SK-N-SH (cell line): Measurements from ENCODE around the gene SOX3. TPM values are rescaled to one million over a fixed set of nuclear protein-coding genes. Genes with fewer than 3 reads are reported as not detected.
A peak's percentile ranks its signal among the peaks of the same experiment; 100 is the strongest.

ENCODE experiments used
- CTCF ChIA-PET: fragments of 300-600, 350-600 bp; formaldehyde crosslinking; extraction: SDS; loops from one replicate; lab custom pipeline; 2021; lab: Yijun Ruan, JAX
- POLR2A ChIA-PET: fragments of 350-600 bp; sonication (Branson Sonifier 250); formaldehyde crosslinking; extraction: SDS; loops from one replicate; lab custom pipeline; 2020; ENCODE audit warnings: antibody characterized with exemption, inconsistent platforms; lab: Yijun Ruan, JAX
- DNase-seq: peaks from one replicate; pipeline ENCODE4 v3.0.0; 2012
- H2AFZ ChIP-seq: fragments of 200-600 bp; sonication (generic); 2 replicates; pipeline ENCODE4 v1.8.1; 2016; ENCODE audit warnings: antibody characterized with exemption, mild to moderate bottlenecking, low read depth
- H3F3A ChIP-seq: fragments of 200-600 bp; sonication (generic); replicated peaks from 2 replicates; pipeline ENCODE3; 2016; ENCODE audit warnings: antibody characterized with exemption, mild to moderate bottlenecking; ENCODE audit not compliant: insufficient read depth
- H3K27ac ChIP-seq, 2 experiments: fragments of 200-500 bp in 1 of 2; fragments of 200-600 bp in 1 of 2; sonication (Bioruptor generic) in 1 of 2; sonication (generic), shearing (Covaris generic) in 1 of 2; 2 replicates each; pipeline versions ENCODE4 v1.5.1 to v1.6.1; 2014 to 2016; ENCODE audit warnings: low read depth in 2 of 2, inconsistent platforms in 1 of 2, low read length in 1 of 2, mild to moderate bottlenecking in 1 of 2, mixed read lengths in 1 of 2
- H3K27me3 ChIP-seq: fragments of 200-600 bp; sonication (generic), shearing (Covaris generic); 2 replicates; pipeline ENCODE4 v1.6.1; 2016; ENCODE audit warnings: mixed run types; ENCODE audit not compliant: insufficient read depth
- H3K36me3 ChIP-seq, 2 experiments: fragments of 200-500 bp in 1 of 2; fragments of 200-600 bp in 1 of 2; sonication (Bioruptor generic) in 1 of 2; sonication (generic) in 1 of 2; replicated peaks in 1 of 2; 2 replicates each; pipeline versions ENCODE3 to v1.5.1; 2014 to 2016; ENCODE audit warnings: low read length in 1 of 2, mild to moderate bottlenecking in 1 of 2; ENCODE audit not compliant: insufficient read depth in 2 of 2, control insufficient read depth in 1 of 2
- H3K4me1 ChIP-seq, 2 experiments: fragments of 200-500 bp in 1 of 2; fragments of 200-600 bp in 1 of 2; sonication (Bioruptor generic) in 1 of 2; sonication (generic), shearing (Covaris generic) in 1 of 2; 2 replicates each; pipeline versions ENCODE4 v1.5.1 to v1.6.1; 2014 to 2016; ENCODE audit warnings: low read depth in 1 of 2, low read length in 1 of 2, mixed run types in 1 of 2; ENCODE audit not compliant: insufficient read depth in 2 of 2, control insufficient read depth in 1 of 2
- H3K4me2 ChIP-seq: fragments of 200-600 bp; sonication (generic), shearing (Covaris generic); 2 replicates; pipeline ENCODE4 v1.6.1; 2017; ENCODE audit warnings: mixed run types
- H3K4me3 ChIP-seq, 2 experiments: fragments of 200-500 bp in 1 of 2; fragments of 200-600 bp in 1 of 2; sonication (Bioruptor generic) in 1 of 2; sonication (generic), shearing (Covaris generic) in 1 of 2; 2 replicates each; pipeline versions ENCODE4 v1.5.1 to v1.8.1; 2014 to 2016; ENCODE audit warnings: low read depth in 2 of 2, inconsistent platforms in 1 of 2, low read length in 1 of 2, mild to moderate bottlenecking in 1 of 2, mixed read lengths in 1 of 2, moderate library complexity in 1 of 2
- H3K79me2 ChIP-seq: fragments of 200-600 bp; sonication (generic); 2 replicates; pipeline ENCODE4 v1.8.1; 2017; ENCODE audit warnings: mild to moderate bottlenecking; ENCODE audit not compliant: insufficient read depth
- H3K9ac ChIP-seq: fragments of 200-600 bp; sonication (generic); 2 replicates; pipeline ENCODE4 v1.6.1; 2017; ENCODE audit warnings: mixed run types
- H3K9me2 ChIP-seq: fragments of 200-600 bp; sonication (generic); 2 replicates; pipeline ENCODE4 v1.6.1; 2017; ENCODE audit warnings: mixed run types
- H3K9me3 ChIP-seq: fragments of 200-600 bp; sonication (generic); 2 replicates; pipeline ENCODE4 v1.6.1; 2017; ENCODE audit warnings: mixed run types, mild to moderate bottlenecking, moderate library complexity
- H4K20me1 ChIP-seq: fragments of 200-600 bp; sonication (generic); 2 replicates; pipeline ENCODE4 v1.6.1; 2017; ENCODE audit warnings: mild to moderate bottlenecking, mixed run types; ENCODE audit not compliant: insufficient read depth
- EZH2phosphoT487 ChIP-seq: fragments of 200-600 bp; sonication (generic); IDR thresholded peaks from 2 replicates; pipeline ENCODE4 v1.6.1; 2017; ENCODE audit warnings: low read depth, mixed run types, mild to moderate bottlenecking, antibody characterized with exemption, moderate library complexity, borderline replicate concordance
- FOSL2 ChIP-seq: IDR thresholded peaks from 2 replicates; pipeline ENCODE4 v1.4.0; 2012; ENCODE audit warnings: low read depth, mild to moderate bottlenecking, moderate library complexity, borderline replicate concordance
- FOXM1 ChIP-seq: IDR thresholded peaks from 2 replicates; pipeline ENCODE4 v1.4.0; 2012; ENCODE audit warnings: low read depth, mild to moderate bottlenecking
- IRF3 ChIP-seq: fragments of 150-350 bp; IDR thresholded peaks from 2 replicates; pipeline ENCODE4 v1.6.1; 2016; ENCODE audit warnings: mild to moderate bottlenecking, low read depth, low read length
- MAX ChIP-seq: IDR thresholded peaks from 2 replicates; pipeline ENCODE4 v1.4.0; 2012; ENCODE audit warnings: low read depth
- MXI1 ChIP-seq: IDR thresholded peaks from 2 replicates; pipeline ENCODE4 v1.6.1; 2012; ENCODE audit warnings: mild to moderate bottlenecking, low read depth, low read length, improper control_type of control experiment
- PBX3 ChIP-seq: IDR thresholded peaks from 2 replicates; pipeline ENCODE4; 2012
- POLR2AphosphoS5 ChIP-seq: IDR thresholded peaks from 2 replicates; pipeline ENCODE4 v1.6.1; 2012; ENCODE audit warnings: low read depth, low read length
- SIN3A ChIP-seq: IDR thresholded peaks from 2 replicates; pipeline ENCODE4 v1.6.1; 2012; ENCODE audit warnings: low read depth, mild to moderate bottlenecking, low read length, moderate library complexity, borderline replicate concordance
- SMC3 ChIP-seq: IDR thresholded peaks from 2 replicates; pipeline ENCODE4 v1.6.1; 2012; ENCODE audit warnings: low read depth, low read length, improper control_type of control experiment
- TAF1 ChIP-seq: IDR thresholded peaks from 2 replicates; pipeline ENCODE4 v1.6.1; 2012; ENCODE audit warnings: low read depth, mild to moderate bottlenecking, low read length, moderate library complexity, borderline replicate concordance
- USF2 ChIP-seq: fragments of 150-350 bp; IDR thresholded peaks from 2 replicates; pipeline ENCODE4 v1.6.1; 2017; ENCODE audit warnings: antibody characterized with exemption, low read length, low read depth, borderline replicate concordance
- YY1 ChIP-seq: IDR thresholded peaks from 2 replicates; pipeline ENCODE4 v1.4.0; 2012; ENCODE audit warnings: low read depth, mild to moderate bottlenecking
- ZBTB33 ChIP-seq: IDR thresholded peaks from 2 replicates; pipeline ENCODE4 v1.4.0; 2012; ENCODE audit warnings: low read depth, borderline replicate concordance
- WGBS: methylation state at CpG from one replicate; pipeline ENCODE4 v1.1.6; 2017; ENCODE audit warnings: low lambda C conversion rate; 5-methylcytosine and 5-hydroxymethylcytosine counted together
- polyA plus RNA-seq, 3 experiments: library from polyadenylated mRNA; depleted of rRNA; stranded (reverse); fragments of >200 nt; gene quantifications; 2 replicates each; pipeline ENCODE4 v1.2.3, GENCODE V29; 2012

The SOX3 gene
- polyA plus RNA-seq, 1 of the 3 experiments (the other 2 are of a cell fraction), result not detected

GRCh38 chrX:140501940-140502468 lies 2.9 kb downstream of the SOX3 start:
- no peak overlapping the region for H3K9ac ChIP-seq
- no peaks in the 10 kb centered on the region for H4K20me1 ChIP-seq
- ChIA-PET POLR2A (no interaction called here), CTCF (interaction anchor here (1.0 kb wide), 1 partner anchor 12 kb away, joined by 3 read pairs; no protein-coding TSS in a partner anchor)
- no peaks in the 10 kb centered on the region for H3K79me2 ChIP-seq
- TF ChIP-seq USF2, result no peak
- TF ChIP-seq EZH2phosphoT487, result peak; percentile 42; the same call in 1 of the 2 replicates
- no peak for TF ChIP-seq YY1
- TF ChIP-seq SIN3A, result no peak
- H3K4me2 ChIP-seq, result 0 out of 2 replicates have a peak overlapping the region, but pooled peaks have one; percentile 33
- peaks cover 72% of the 10 kb centered on the region for H3K27me3 ChIP-seq
- no peaks in the 10 kb centered on the region for H3K9me2 ChIP-seq
- no peaks in the 10 kb centered on the region for H3K9me3 ChIP-seq
- no peak overlapping the region for H2AFZ ChIP-seq
- no peaks in the 10 kb centered on the region for H3F3A ChIP-seq
- H3K27ac ChIP-seq, result no peak overlapping the region
- no peaks in the 10 kb centered on the region; a peak in 1 of 4 replicates for H3K4me1 ChIP-seq
- H3K36me3 ChIP-seq, result no peaks in the 10 kb centered on the region
- no peak for DNase-seq
- WGBS, result 16% methylated on average over 14 of the region's 14 CpGs
- H3K4me3 ChIP-seq, result no peak overlapping the region

GRCh38 chrX:140501321-140501720 lies 3.5 kb downstream of the SOX3 start:
- WGBS, result 12% methylated on average over 13 of the region's 13 CpGs
- CTCF ChIA-PET, result interaction anchor here (1.0 kb wide), 1 partner anchor 12 kb away, joined by 3 read pairs; no protein-coding TSS in a partner anchor
- Histone ChIP-seq H3K9me2 (no peaks in the 10 kb centered on the region), H3F3A (no peaks in the 10 kb centered on the region), H4K20me1 (no peaks in the 10 kb centered on the region), H3K4me3 (no peak overlapping the region), H3K27ac (no peak overlapping the region), H3K9ac (no peak overlapping the region), H3K36me3 (no peaks in the 10 kb centered on the region), H3K27me3 (peaks cover 65% of the 10 kb centered on the region), H3K9me3 (no peaks in the 10 kb centered on the region), H3K4me2 (no peak overlapping the region)
- DNase-seq, result no peak
- TF ChIP-seq MXI1 (no peak), TAF1 (no peak), FOXM1 (no peak), ZBTB33 (no peak), SMC3 (no peak), FOSL2 (no peak), PBX3 (no peak), SIN3A (no peak), POLR2AphosphoS5 (no peak), IRF3 (no peak), MAX (no peak)
- TF ChIP-seq, all 33 proteins: peak for 0
- H2AFZ ChIP-seq, result no peak overlapping the region
- POLR2A ChIA-PET, result no interaction called here
- H3K4me1 ChIP-seq, result no peaks in the 10 kb centered on the region; a peak in 1 of 4 replicates
- H3K79me2 ChIP-seq, result no peaks in the 10 kb centered on the region
